Measurements from ENCODE around the gene C1QB.
A peak's percentile ranks its signal among the peaks of the same experiment; 100 is the strongest.

Gene C1QB

GRCh38 chr1:22670352-22670975 lies 17.4 kb downstream of the C1QB start:
- Histone ChIP-seq H3K27me3 (ENCODE audit: insufficient read depth, poor library complexity, severe bottlenecking) (no peaks in the 10 kb centered on the region), H3K27ac (replicated peaks) (no peak overlapping the region), H3K4me3 (replicated peaks; ENCODE audit: insufficient read depth, low read length) (no peak overlapping the region)
- no peak for DNase-seq (ENCODE audit: low read depth in 1 of 2, low spot score in 1 of 2)
- TF ChIP-seq CTCF (IDR thresholded peaks at IDR 0.05; ENCODE audit: insufficient read depth, low read length) (no peak), POLR2AphosphoS5 (IDR thresholded peaks at IDR 0.05; ENCODE audit: low read depth) (no peak), GABPA (IDR thresholded peaks at IDR 0.05; ENCODE audit: low read depth) (no peak), SPI1 (IDR thresholded peaks at IDR 0.05; ENCODE audit: borderline replicate concordance, low read depth) (no peak), REST (IDR thresholded peaks at IDR 0.05; ENCODE audit: insufficient replicate concordance, low read depth) (no peak)

GRCh38 chr1:22671999-22672398 lies 19.0 kb downstream of the C1QB start:
- Histone ChIP-seq H3K27me3 (ENCODE audit: insufficient read depth, poor library complexity, severe bottlenecking) (no peaks in the 10 kb centered on the region), H3K27ac (replicated peaks) (no peak overlapping the region), H3K4me3 (replicated peaks; ENCODE audit: insufficient read depth, low read length) (no peak overlapping the region)
- no peak for DNase-seq (ENCODE audit: low read depth in 1 of 2, low spot score in 1 of 2)
- TF ChIP-seq CTCF (IDR thresholded peaks at IDR 0.05; ENCODE audit: insufficient read depth, low read length) (no peak), GABPA (IDR thresholded peaks at IDR 0.05; ENCODE audit: low read depth) (no peak), REST (IDR thresholded peaks at IDR 0.05; ENCODE audit: insufficient replicate concordance, low read depth) (no peak), POLR2AphosphoS5 (IDR thresholded peaks at IDR 0.05; ENCODE audit: low read depth) (no peak), SPI1 (IDR thresholded peaks at IDR 0.05; ENCODE audit: borderline replicate concordance, low read depth) (no peak)

- no peaks in the 10 kb centered on the region for H3K27me3 ChIP-seq (ENCODE audit: insufficient read depth, poor library complexity, severe bottlenecking)
- no peak for TF ChIP-seq POLR2AphosphoS5 (IDR thresholded peaks at IDR 0.05; ENCODE audit: low read depth)
- peak; percentile 58 for TF ChIP-seq CTCF (IDR thresholded peaks at IDR 0.05; ENCODE audit: insufficient read depth, low read length)
Measured at GRCh38 chr1:22673486-22674409, 20.7 kb downstream of the C1QB start.

More at GRCh38 chr1:22673486-22674409, 20.7 kb downstream of the C1QB start:
- Histone ChIP-seq H3K4me3 (replicated peaks; ENCODE audit: insufficient read depth, low read length) (no peak overlapping the region), H3K27ac (replicated peaks) (no peak overlapping the region)
- DNase-seq (ENCODE audit: low read depth in 1 of 2, low spot score in 1 of 2) = peak in 1 of 2 experiments; percentile 15

Data from HL-60 (cell line).